Activated CD8-positive, alpha-beta memory T cell treated with anti-CD3 and anti-CD28 coated beads, Interleukin-2, amount 10 ng/mL, durations not matched to agents 7 days and 5 days (primary cell): ENCODE measurements around the gene BTN2A1. TPM values are rescaled to one million over a fixed set of nuclear protein-coding genes. Genes with fewer than 3 reads are reported as not detected.
"Not testable (repeated sequence)": the region's sequence is repeated elsewhere in the genome, so short reads cannot be mapped to it uniquely, and the experiment has no call there.

Source experiments
- ATAC-seq: fragments of 150-1000 bp; cut with Tn5 transposase; one replicate; pipeline ENCODE4 v1.10.0; 2021; ENCODE audit warnings: moderate library complexity
- CTCF ChIA-PET: fragments of 350-600 bp; sonication (Branson Sonifier 250); formaldehyde crosslinking; loops from one replicate; lab custom pipeline; 2021; ENCODE audit warnings: antibody characterized with exemption; lab: Charles Lee
- DNase-seq: peaks from one replicate; pipeline ENCODE4 v3.0.0-alpha.2; 2020
- H3K27ac Mint-ChIP-seq: one replicate; pipeline ENCODE4 v1.8.0; 2021; ENCODE audit warnings: mild to moderate bottlenecking, mixed read lengths
- H3K27me3 Mint-ChIP-seq: one replicate; pipeline ENCODE4 v1.8.0; 2021; ENCODE audit warnings: mixed read lengths
- H3K36me3 Mint-ChIP-seq: one replicate; pipeline ENCODE4 v1.8.0; 2021; ENCODE audit warnings: mild to moderate bottlenecking, mixed read lengths
- H3K4me1 Mint-ChIP-seq: one replicate; pipeline ENCODE4 v1.8.0; 2021; ENCODE audit warnings: mixed read lengths
- H3K4me3 Mint-ChIP-seq: one replicate; pipeline ENCODE4 v1.8.0; 2021; ENCODE audit warnings: mild to moderate bottlenecking, moderate library complexity, mixed read lengths
- H3K9me3 Mint-ChIP-seq: one replicate; pipeline ENCODE4 v1.8.0; 2022; ENCODE audit warnings: low read depth, mixed read lengths
- total RNA-seq, 2 experiments: library from RNA; stranded (reverse); gene quantifications; one replicate each; pipeline ENCODE4 v1.2.3, GENCODE V29; 2021

Gene BTN2A1
- total RNA-seq, 2 experiments from 2014 or later = 25.1 to 26.5 TPM

DNA sequence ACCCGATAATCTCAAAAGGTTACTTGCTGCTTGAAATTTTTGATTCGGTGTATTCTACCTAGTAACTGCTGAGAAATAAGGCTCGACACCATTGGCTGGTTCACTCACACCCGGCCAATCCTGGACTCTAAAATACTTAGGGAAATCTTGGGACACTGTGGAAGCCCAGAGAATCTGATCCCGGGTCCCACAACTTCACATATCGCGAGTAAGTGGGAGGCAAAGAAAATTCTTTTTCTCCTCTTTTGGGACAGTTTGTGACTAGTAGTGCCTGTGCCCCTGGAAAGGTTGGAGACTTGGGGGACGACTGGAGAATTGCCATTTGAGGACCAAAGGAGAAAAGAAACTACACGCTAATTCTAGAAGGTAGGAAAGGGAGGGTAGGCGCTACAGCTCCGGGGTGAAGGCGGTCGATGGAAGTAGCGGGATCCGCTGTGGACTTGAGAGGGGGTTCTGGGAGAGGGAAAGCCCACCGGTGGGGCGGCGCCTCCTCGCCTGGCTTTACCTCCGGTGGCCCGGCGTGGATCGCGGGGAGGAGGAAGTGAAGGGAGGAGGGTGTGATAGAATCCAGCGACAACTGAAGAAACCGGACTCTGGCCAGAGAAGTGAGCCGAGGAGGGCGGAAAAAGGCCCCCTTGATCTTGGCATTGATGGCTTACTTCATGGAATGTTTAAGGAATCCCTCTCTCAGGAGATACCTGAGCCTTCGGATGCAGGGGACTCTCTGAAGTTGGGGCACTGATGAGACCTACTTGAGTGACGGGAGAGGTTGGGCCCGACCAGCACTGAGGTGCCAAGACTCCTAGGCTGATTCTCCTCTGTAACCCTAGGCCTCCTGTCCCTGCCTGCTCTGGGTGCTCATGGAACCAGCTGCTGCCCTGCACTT, 36.3 kb upstream of the BTN2A1 start:
- no peak overlapping the region for H3K27ac Mint-ChIP-seq
- no peaks in the 10 kb centered on the region for H3K27me3 Mint-ChIP-seq
- CTCF ChIA-PET = interaction anchor here (0.7 to 1.6 kb wide), 3 partner anchors 14 to 111 kb away, joined by 3 to 4 read pairs (median 3); no protein-coding TSS in a partner anchor
- H3K4me1 Mint-ChIP-seq = peaks cover 31% of the 10 kb centered on the region
- DNase-seq (peak; percentile 69), ATAC-seq (peak; percentile 97)
- no peak overlapping the region for H3K4me3 Mint-ChIP-seq
- peaks cover 11% of the 10 kb centered on the region for H3K9me3 Mint-ChIP-seq
- peaks cover 34% of the 10 kb centered on the region for H3K36me3 Mint-ChIP-seq

DNA sequence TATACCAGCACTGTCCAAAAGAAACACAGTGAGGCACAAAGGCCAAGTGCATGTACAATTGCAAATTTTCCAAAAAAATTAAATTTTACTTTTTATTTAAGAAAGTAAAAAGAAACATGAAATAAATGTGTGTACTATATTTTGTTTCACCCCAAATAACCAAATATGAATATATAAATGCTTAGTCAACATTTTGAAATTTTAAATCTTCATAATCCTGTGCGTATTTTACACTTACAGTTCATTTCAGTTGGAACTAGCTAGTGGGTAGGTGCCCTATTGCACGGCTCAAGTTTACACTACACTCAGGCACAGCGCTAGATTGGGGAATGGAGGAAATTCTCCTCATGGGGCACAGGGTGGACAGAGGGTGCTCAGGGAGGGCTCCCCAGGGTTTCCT, 35.4 kb upstream of the BTN2A1 start:
- no peak overlapping the region for H3K4me3 Mint-ChIP-seq
- H3K9me3 Mint-ChIP-seq = peaks cover 7% of the 10 kb centered on the region
- ATAC-seq = no peak
- CTCF ChIA-PET = no interaction called here
- DNase-seq = no peak
- H3K27me3 Mint-ChIP-seq = no peaks in the 10 kb centered on the region
- no peak overlapping the region for H3K27ac Mint-ChIP-seq
- H3K36me3 Mint-ChIP-seq = peaks cover 37% of the 10 kb centered on the region
- H3K4me1 Mint-ChIP-seq = peaks cover 38% of the 10 kb centered on the region

DNA sequence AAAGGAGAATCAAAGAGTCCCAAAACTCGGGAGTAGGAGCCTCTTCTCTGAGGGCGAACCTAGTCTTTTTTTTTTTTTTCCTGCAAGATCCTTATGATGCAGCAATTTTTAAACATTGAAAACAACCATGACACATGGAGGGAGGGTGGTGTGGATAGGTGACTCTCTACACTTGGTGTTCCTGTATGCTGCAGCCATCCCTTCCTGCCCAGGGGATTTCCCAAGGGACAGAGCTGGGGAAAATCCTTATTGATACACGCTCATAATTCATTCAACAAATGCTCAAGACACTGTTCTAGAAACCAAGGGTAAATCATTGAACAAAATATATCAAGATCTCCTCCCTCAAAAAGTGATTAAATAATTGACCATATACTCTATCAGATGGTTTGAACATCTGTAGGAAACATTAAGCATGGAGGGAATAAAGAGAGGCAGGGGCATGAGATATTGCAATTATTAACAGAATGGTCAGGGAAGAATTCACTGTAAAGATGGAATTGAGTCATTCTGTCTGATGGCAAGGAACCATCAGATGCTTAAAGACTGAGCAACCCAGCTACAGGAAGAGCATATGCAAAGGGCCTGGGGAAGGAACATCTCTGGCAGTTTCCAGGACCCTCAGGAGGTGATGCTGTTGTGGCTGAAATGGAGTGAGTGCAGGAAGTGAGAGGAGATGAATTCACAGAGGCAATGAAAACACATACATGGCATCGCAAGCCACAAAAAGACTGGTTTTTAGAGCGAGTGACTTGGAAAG, 30.9 kb upstream of the BTN2A1 start:
- Mint-ChIP-seq H3K27ac (no peak overlapping the region), H3K4me1 (peaks cover 37% of the 10 kb centered on the region), H3K36me3 (peaks cover 36% of the 10 kb centered on the region), H3K9me3 (no peaks in the 10 kb centered on the region), H3K4me3 (no peak overlapping the region), H3K27me3 (no peaks in the 10 kb centered on the region)
- DNase-seq = no peak
- CTCF ChIA-PET = no interaction called here
- no peak for ATAC-seq

DNA sequence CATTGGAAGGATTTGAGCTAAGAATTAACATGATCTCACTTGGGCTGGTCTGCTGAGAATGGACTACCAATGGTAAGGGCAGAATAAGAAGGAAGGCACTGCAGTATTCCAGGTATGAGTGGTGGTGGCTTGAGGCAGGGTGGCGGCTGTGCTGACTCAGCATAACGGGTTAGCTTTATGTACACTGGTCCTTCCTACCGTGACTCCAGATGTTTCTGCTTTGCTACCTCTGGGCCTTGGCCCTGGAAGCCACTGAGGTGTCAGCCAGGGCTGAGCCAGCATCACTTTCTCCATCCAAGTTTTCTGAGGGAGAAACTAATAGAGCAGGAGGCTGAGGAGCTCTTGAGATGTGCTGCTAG, 30.3 kb upstream of the BTN2A1 start:
- Mint-ChIP-seq H3K27ac (no peak overlapping the region), H3K4me1 (peaks cover 33% of the 10 kb centered on the region), H3K9me3 (no peaks in the 10 kb centered on the region), H3K36me3 (peaks cover 38% of the 10 kb centered on the region), H3K4me3 (no peak overlapping the region), H3K27me3 (no peaks in the 10 kb centered on the region)
- no peak for ATAC-seq
- no peak for DNase-seq
- CTCF ChIA-PET = no interaction called here

DNA sequence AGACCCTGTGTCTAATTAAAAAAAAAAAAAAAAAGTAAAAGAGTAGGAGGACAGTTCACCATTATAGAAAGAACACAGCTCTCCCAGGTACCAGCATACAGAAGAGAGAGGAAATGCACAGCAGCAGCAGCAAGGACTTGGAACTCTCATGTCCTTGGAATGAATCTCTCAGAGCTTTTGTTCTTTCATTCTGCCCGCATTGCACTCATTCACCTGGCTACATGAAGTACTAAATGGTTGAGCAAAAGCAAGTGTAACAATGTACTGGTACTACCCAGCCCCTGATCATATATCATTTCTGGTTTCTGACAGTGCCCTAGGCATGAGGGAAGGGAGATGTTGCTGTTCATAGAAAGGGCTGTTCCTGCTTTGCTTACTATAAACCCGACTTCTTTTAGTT, 29.5 kb upstream of the BTN2A1 start:
- Mint-ChIP-seq H3K9me3 (no peaks in the 10 kb centered on the region), H3K4me3 (no peak overlapping the region), H3K27ac (no peak overlapping the region), H3K4me1 (peaks cover 30% of the 10 kb centered on the region), H3K36me3 (peaks cover 35% of the 10 kb centered on the region), H3K27me3 (no peaks in the 10 kb centered on the region)
- no peak for ATAC-seq
- no peak for DNase-seq
- CTCF ChIA-PET = no interaction called here

DNA sequence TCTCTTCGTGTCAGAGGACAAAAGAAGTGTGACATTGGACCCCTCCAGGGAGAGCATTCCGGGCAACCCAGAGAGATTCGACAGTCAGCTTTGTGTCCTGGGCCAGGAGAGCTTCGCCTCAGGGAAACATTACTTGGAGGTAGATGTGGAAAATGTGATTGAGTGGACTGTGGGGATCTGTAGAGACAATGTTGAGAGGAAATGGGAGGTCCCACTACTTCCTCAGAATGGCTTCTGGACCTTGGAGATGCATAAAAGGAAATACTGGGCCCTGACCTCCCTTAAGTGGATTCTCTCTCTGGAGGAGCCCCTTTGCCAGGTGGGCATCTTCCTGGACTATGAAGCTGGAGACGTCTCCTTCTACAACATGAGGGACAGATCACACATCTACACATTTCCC, 27.0 kb upstream of the BTN2A1 start:
- Mint-ChIP-seq H3K36me3 (peaks cover 34% of the 10 kb centered on the region), H3K4me1 (peaks cover 10% of the 10 kb centered on the region), H3K9me3 (peaks cover 6% of the 10 kb centered on the region), H3K27ac (no peak overlapping the region), H3K4me3 (no peak overlapping the region), H3K27me3 (no peaks in the 10 kb centered on the region)
- ATAC-seq (no peak), DNase-seq (no peak)
- CTCF ChIA-PET = interaction anchor here (1.3 kb wide), 1 partner anchor 90 kb away, joined by 3 read pairs; no protein-coding TSS in a partner anchor

DNA sequence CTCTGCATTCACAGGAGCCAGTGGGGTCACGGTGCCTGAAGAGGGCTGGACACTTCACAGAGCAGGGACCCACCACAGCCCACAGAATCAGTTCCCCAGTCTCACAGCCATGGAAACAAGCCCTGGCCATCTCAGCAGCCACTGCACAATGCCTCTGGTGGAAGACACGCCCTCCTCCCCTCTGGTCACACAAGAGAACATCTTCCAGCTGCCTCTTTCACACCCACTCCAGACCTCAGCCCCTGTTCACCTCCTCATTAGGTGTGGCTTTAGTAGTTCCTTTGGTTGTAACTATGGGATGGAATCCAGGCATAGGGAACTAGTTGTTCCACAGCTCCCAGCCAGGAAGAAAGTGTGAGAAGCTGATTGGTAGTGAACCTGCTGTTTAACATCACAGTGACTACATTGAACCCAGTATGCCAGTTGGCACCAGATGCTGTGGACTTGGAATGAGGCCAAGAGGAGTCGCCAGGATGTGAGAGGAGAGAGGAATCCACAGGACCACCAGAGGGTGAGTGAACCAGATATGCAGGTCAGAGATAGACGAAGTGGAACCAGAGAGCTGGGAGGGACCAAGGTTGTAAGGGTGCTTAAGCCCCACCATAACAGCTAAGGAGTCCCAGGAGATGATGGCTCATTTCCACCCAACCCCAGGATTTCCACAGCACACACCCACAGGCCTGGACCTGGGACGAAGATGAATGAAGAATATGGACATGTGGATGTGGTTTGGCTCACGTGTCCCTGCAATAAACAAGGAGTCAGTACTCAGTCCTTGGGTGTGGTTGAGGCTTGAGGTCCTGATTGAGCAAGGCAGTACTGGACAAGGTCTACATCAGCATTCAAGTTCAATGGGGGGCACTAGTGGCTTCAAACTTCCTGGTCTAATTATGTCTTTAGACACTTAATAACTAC, 26.2 kb upstream of the BTN2A1 start:
- Mint-ChIP-seq H3K4me3 (no peak overlapping the region), H3K4me1 (peaks cover 8% of the 10 kb centered on the region), H3K36me3 (peaks cover 31% of the 10 kb centered on the region), H3K27ac (no peak overlapping the region), H3K9me3 (peaks cover 6% of the 10 kb centered on the region), H3K27me3 (no peaks in the 10 kb centered on the region)
- ATAC-seq (no peak), DNase-seq (no peak)
- CTCF ChIA-PET = interaction anchor here (1.3 kb wide), 1 partner anchor 90 kb away, joined by 3 read pairs; no protein-coding TSS in a partner anchor

DNA sequence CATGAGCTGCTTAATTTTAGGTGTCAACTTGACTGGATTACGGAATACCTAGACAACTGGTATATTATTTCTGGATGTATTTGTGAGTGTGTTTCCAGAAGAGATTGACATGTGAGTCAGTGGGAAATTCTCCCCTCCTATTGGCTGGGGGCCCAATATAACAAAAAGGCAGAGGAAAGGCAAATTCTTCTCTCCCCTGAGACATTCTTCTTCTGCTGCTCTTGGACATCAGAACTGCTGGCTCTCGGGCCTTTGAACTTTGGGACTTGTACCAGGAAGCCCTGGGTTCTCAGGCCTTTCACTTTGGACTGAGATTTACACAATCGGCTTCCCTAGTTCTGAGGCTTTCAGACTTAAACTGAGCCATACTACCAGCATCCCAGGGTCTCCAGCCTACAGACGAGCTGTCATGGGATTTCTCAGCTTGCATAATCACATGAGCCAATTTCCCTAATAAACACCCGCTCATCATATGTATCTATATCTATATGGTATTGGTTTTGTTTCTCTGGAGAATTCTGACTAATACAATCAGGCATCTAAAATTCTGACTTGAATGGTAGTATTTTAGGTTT, 25.0 kb upstream of the BTN2A1 start:
- no peak for ATAC-seq
- Mint-ChIP-seq H3K36me3 (peaks cover 24% of the 10 kb centered on the region), H3K27me3 (no peaks in the 10 kb centered on the region), H3K4me1 (no peaks in the 10 kb centered on the region), H3K4me3 (no peak overlapping the region), H3K27ac (no peak overlapping the region), H3K9me3 (peaks cover 6% of the 10 kb centered on the region)
- CTCF ChIA-PET = no interaction called here
- DNase-seq = no peak

DNA sequence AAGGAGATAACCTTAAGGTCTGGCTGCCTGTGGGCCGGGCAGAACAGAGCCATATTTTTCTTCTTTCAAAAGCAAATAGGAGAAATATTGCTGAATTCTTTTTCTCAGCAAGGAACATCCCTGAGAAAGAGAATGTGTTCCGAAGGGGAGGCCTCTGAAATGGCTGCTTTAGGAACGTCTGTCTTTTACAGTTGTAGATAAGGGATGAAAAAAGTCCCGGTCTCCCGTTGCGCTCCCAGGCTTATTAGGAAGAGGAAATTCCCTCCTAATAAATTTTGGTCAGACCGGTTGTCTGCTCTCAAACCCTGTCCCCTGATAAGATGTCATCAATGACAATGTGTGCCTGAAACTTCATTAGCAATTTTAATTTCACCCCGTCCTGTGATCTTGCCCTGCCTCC, 24.1 kb upstream of the BTN2A1 start:
- H3K4me1 Mint-ChIP-seq, H3K27me3 Mint-ChIP-seq, DNase-seq, H3K27ac Mint-ChIP-seq, H3K4me3 Mint-ChIP-seq, ATAC-seq, H3K9me3 Mint-ChIP-seq: not testable (repeated sequence)
- CTCF ChIA-PET = interaction anchor here (1.5 kb wide), 1 partner anchor 12 kb away, joined by 4 read pairs; no protein-coding TSS in a partner anchor
- H3K36me3 Mint-ChIP-seq = peaks cover 22% of the 10 kb centered on the region

DNA sequence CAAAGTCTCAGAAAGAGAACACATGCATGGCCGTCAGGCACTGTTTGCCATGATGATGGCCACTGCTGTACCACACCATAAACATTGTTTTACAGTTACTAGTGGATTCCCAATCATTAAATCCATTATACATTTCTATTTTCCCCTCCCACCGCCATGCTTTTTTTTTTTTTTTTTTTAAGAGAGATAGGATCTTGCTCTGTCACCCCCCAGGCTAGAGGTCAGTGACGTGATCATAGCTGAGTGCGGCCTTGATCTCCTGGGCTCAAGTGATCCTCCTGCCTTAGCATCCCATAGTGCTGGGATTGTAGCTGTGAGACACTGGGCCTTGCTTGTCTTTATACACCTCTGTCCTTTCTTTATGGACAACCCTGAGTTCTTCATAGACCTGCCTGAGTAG, 21.7 kb upstream of the BTN2A1 start:
- peaks cover 6% of the 10 kb centered on the region for H3K9me3 Mint-ChIP-seq

DNA sequence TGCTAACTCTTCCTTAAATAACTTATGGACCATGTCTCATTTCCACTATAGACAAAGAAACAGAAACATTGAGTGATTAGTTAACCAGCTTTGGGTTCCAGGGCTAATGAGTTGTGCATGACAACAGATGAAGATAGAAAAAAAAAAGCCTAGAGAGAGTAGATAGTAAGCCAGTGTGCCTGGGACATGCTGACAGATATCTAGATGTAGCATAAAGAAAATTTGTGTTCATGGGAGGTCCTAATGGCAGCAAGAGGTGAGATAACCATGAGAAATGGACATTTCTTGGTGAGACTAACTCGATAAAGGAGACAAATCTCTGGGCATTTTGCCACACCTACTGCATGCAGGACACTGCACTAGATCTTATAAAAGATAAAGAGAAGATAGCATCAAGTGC, 20.2 kb upstream of the BTN2A1 start:
- Mint-ChIP-seq H3K36me3 (peaks cover 17% of the 10 kb centered on the region), H3K9me3 (peaks cover 6% of the 10 kb centered on the region), H3K4me1 (peaks cover 22% of the 10 kb centered on the region), H3K27me3 (no peaks in the 10 kb centered on the region), H3K27ac (no peak overlapping the region), H3K4me3 (no peak overlapping the region)
- CTCF ChIA-PET = no interaction called here
- no peak for DNase-seq
- no peak for ATAC-seq

More for the DNA sequence above, 21.7 kb upstream of the BTN2A1 start:
- DNase-seq (no peak), ATAC-seq (no peak)
- Mint-ChIP-seq H3K4me3 (no peak overlapping the region), H3K27me3 (no peaks in the 10 kb centered on the region), H3K4me1 (peaks cover 14% of the 10 kb centered on the region), H3K27ac (no peak overlapping the region), H3K36me3 (peaks cover 22% of the 10 kb centered on the region)
- CTCF ChIA-PET = no interaction called here

DNA sequence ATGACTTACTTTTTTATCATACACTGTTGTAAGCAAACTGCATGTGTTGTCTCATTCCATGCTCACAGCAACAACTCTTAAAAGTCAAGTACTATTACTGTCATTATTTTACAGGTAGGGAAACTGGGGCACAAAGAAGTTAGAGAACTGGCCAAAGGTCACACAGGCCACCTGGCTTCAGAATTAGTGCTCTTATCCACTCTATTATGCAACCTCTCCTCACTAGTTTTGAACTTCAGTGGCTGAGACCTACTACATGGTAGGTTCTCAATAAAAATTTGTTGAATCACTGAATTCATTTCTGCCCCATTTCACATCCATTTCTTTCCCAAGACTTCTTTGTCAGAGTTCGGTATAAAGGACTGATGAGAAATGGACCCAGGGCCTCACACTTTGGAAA, 19.8 kb upstream of the BTN2A1 start:
- peaks cover 25% of the 10 kb centered on the region for H3K4me1 Mint-ChIP-seq
- CTCF ChIA-PET = no interaction called here
- peaks cover 6% of the 10 kb centered on the region for H3K9me3 Mint-ChIP-seq
- ATAC-seq = no peak
- H3K27ac Mint-ChIP-seq = no peak overlapping the region
- no peak for DNase-seq
- H3K4me3 Mint-ChIP-seq = no peak overlapping the region
- peaks cover 17% of the 10 kb centered on the region for H3K36me3 Mint-ChIP-seq
- no peaks in the 10 kb centered on the region for H3K27me3 Mint-ChIP-seq
